GM18951 (cell line): ENCODE data around the gene DRG1.
"Not testable (repeated sequence)": the region's sequence is repeated elsewhere in the genome, so short reads cannot be mapped to it uniquely, and the experiment has no call there.

Experiments used
- POLR2A ChIP-seq: IDR thresholded peaks from 4 replicates; pipeline ENCODE4 v1.6.1; 2011; ENCODE audit warnings: mild to moderate bottlenecking; ENCODE audit not compliant: insufficient read length, insufficient read depth; ENCODE audit errors: extremely low read depth
- in situ Hi-C: fragments of 300-500 bp; cut with MboI; formaldehyde crosslinking; loops from one replicate; pipeline ENCODE4 v1.12.0; 2022; ENCODE audit warnings: low sequenced_read_pairs, mixed read lengths, inconsistent platforms; ENCODE audit not compliant: unreplicated experiment

DRG1 gene

GRCh38 chr22:31399211-31400022 is at the start of gene DRG1:
Gene DRG1 (plus strand): TSS chr22:31399604. CDS start chr22:31399684, 80 bp downstream.
- peak; percentile 99 for TF ChIP-seq POLR2A
- in situ Hi-C loops = no loop called here

GRCh38 chr22:31349960-31350359 is 49.4 kb upstream of the DRG1 start:
- TF ChIP-seq POLR2A = no peak
- in situ Hi-C loops = no loop called here

GRCh38 chr22:31350410-31350863 is 49.0 kb upstream of the DRG1 start:
- TF ChIP-seq POLR2A = no peak
- in situ Hi-C loops = no loop called here

GRCh38 chr22:31354515-31354914 is 44.9 kb upstream of the DRG1 start:
- in situ Hi-C loops = no loop called here
- TF ChIP-seq POLR2A = no peak

- in situ Hi-C loops = no loop called here
- TF ChIP-seq POLR2A = no peak
Observed at GRCh38 chr22:31360029-31360428, 39.4 kb upstream of the DRG1 start.

- TF ChIP-seq POLR2A = no peak
- in situ Hi-C loops = no loop called here
Observed at GRCh38 chr22:31361743-31362142, 37.7 kb upstream of the DRG1 start.

GRCh38 chr22:31363885-31364465 is 35.4 kb upstream of the DRG1 start:
- no peak for TF ChIP-seq POLR2A
- in situ Hi-C loops = no loop called here

- TF ChIP-seq POLR2A = no peak
Observed at GRCh38 chr22:31367426-31367825, 32.0 kb upstream of the DRG1 start.

GRCh38 chr22:31377612-31378011 is 21.8 kb upstream of the DRG1 start:
- TF ChIP-seq POLR2A = no peak
- in situ Hi-C loops = no loop called here

More at GRCh38 chr22:31367426-31367825, 32.0 kb upstream of the DRG1 start:
- in situ Hi-C loops = no loop called here

GRCh38 chr22:31378123-31378522 is 21.3 kb upstream of the DRG1 start:
- in situ Hi-C loops = no loop called here
- no peak for TF ChIP-seq POLR2A

GRCh38 chr22:31378651-31379050 is 20.8 kb upstream of the DRG1 start:
- in situ Hi-C loops = not testable (repeated sequence)

GRCh38 chr22:31393893-31394292 is 5.5 kb upstream of the DRG1 start:
- in situ Hi-C loops = no loop called here
- no peak for TF ChIP-seq POLR2A

- TF ChIP-seq POLR2A = no peak
- in situ Hi-C loops = no loop called here
Observed at GRCh38 chr22:31394326-31394725, 5.1 kb upstream of the DRG1 start.

- in situ Hi-C loops = no loop called here
- TF ChIP-seq POLR2A = no peak
Observed at GRCh38 chr22:31398231-31398630, 1.2 kb upstream of the DRG1 start.
